ENCODE measurements around the gene RXRB.
"Not testable (repeated sequence)": the region's sequence is repeated elsewhere in the genome, so short reads cannot be mapped to it uniquely, and the experiment has no call there.

Gene RXRB

GRCh38 chr6:33200219-33201146 lies at the start of gene RXRB, which contains the start of gene SLC39A7:
Gene RXRB (minus strand): TSS chr6:33200665. CDS start chr6:33200476, 189 bp downstream.
Gene SLC39A7 (plus strand): TSS chr6:33200867. CDS start chr6:33201246, 379 bp downstream.
- peak; percentile 97 to 98 for DNase-seq (ENCODE audit: low read depth in 2 of 2, low spot score in 1 of 2)

- DNase-seq (ENCODE audit: low read depth in 2 of 2, low spot score in 1 of 2) = no peak
Observed at GRCh38 chr6:33249732-33250630, 49.5 kb upstream of the RXRB start.

GRCh38 chr6:33248932-33249731 lies 48.7 kb upstream of the RXRB start:
- DNase-seq (ENCODE audit: low read depth in 2 of 2, low spot score in 1 of 2) = peak; percentile 83 to 90

- DNase-seq (ENCODE audit: low read depth in 2 of 2, low spot score in 1 of 2) = no peak
Observed at GRCh38 chr6:33248643-33248931, 48.1 kb upstream of the RXRB start.

- peak; percentile 78 to 95 for DNase-seq (ENCODE audit: low read depth in 2 of 2, low spot score in 1 of 2)
Observed at GRCh38 chr6:33247977-33248642, 47.6 kb upstream of the RXRB start.

- DNase-seq (ENCODE audit: low read depth in 2 of 2, low spot score in 1 of 2) = no peak
Observed at GRCh38 chr6:33243476-33243875, 43.0 kb upstream of the RXRB start.

GRCh38 chr6:33241968-33242367 lies 41.5 kb upstream of the RXRB start:
- no peak for DNase-seq (ENCODE audit: low read depth in 2 of 2, low spot score in 1 of 2)

- no peak for DNase-seq (ENCODE audit: low read depth in 2 of 2, low spot score in 1 of 2)
Observed at GRCh38 chr6:33237741-33238140, 37.3 kb upstream of the RXRB start.

- DNase-seq (ENCODE audit: low read depth in 2 of 2, low spot score in 1 of 2) = no peak
Observed at GRCh38 chr6:33236852-33237251, 36.4 kb upstream of the RXRB start.

GRCh38 chr6:33236328-33236727 lies 35.9 kb upstream of the RXRB start:
- no peak for DNase-seq (ENCODE audit: low read depth in 2 of 2, low spot score in 1 of 2)

- DNase-seq (ENCODE audit: low read depth in 2 of 2, low spot score in 1 of 2) = no peak
Observed at GRCh38 chr6:33235221-33235634, 34.8 kb upstream of the RXRB start.

- DNase-seq (ENCODE audit: low read depth in 2 of 2, low spot score in 1 of 2) = not testable (repeated sequence)
Observed at GRCh38 chr6:33226503-33227120, 26.1 kb upstream of the RXRB start.

GRCh38 chr6:33217681-33218080 lies 17.2 kb upstream of the RXRB start:
- no peak for DNase-seq (ENCODE audit: low read depth in 2 of 2, low spot score in 1 of 2)

- DNase-seq (ENCODE audit: low read depth in 2 of 2, low spot score in 1 of 2) = no peak
Observed at GRCh38 chr6:33217246-33217645, 16.8 kb upstream of the RXRB start.

- no peak for DNase-seq (ENCODE audit: low read depth in 2 of 2, low spot score in 1 of 2)
Observed at GRCh38 chr6:33216117-33216649, 15.7 kb upstream of the RXRB start.

- no peak for DNase-seq (ENCODE audit: low read depth in 2 of 2, low spot score in 1 of 2)
Observed at GRCh38 chr6:33215271-33216116, 15.0 kb upstream of the RXRB start.

- no peak for DNase-seq (ENCODE audit: low read depth in 2 of 2, low spot score in 1 of 2)
Observed at GRCh38 chr6:33213989-33214335, 13.5 kb upstream of the RXRB start.

- DNase-seq (ENCODE audit: low read depth in 2 of 2, low spot score in 1 of 2) = no peak
Observed at GRCh38 chr6:33213166-33213988, 12.9 kb upstream of the RXRB start.

Measured in stimulated activated CD8-positive, alpha-beta memory T cell treated with anti-CD3 and anti-CD28 coated beads, Interleukin-4, amount 100 ng/mL, for 4 hours (primary cell).